Esophagus squamous epithelium (tissue), 4 donors: ENCODE results near the gene MRPS27.

Experiments
- POLR2A ChIP-seq, 4 donors: fragments of 450-650 bp; IDR thresholded peaks; one replicate each; pipeline ENCODE4 v1.6.1; 2017; ENCODE audit warnings: antibody characterized with exemption in 4 of 4, mild to moderate bottlenecking in 4 of 4, moderate library complexity in 3 of 4
- TF ChIP-seq, protein P1 (sequence below), 6 experiments: fragments of 450-650 bp in 4 of 6; fragments of 200-600 bp in 2 of 6; sonication (generic) in 2 of 6; IDR thresholded peaks; one replicate each; pipeline ENCODE4 v1.5.1; 2016 to 2019; ENCODE audit warnings: antibody characterized with exemption in 6 of 6, mild to moderate bottlenecking in 4 of 6, moderate library complexity in 4 of 6

DNA sequence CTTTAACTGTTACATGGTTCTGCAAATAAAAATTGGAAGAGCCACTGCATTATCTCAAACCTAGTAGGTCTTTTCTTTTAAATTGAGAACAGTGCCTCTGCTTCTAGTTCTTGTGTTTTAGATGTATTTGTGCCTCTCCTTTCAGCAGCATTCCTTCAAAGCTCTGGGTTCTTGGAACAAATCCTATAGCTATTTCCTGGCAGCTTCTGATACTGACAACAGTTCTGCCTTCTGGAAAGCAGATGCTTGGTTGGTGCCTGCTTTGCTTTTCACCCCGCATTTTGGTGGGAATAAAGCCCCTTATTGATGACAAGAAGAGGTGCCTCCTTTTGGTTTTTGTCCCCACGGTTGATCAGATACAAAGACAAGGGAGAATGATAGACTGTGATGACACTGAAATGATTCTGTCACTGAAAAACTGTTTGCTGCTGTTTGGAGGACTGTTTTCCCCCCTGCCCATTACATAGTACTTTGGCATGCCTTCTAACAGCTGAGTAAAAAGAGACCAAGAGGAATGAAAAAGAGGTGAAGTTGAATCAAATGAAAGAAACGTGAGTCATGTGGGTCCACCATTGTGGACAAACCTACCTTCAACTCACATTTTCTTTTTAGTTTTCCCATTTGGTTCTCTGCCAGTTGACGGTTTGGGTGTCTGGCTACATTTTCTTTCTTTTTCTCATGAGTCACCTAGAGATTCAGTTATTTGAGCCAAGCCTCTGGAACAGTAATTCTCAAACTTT is 5.7 kb upstream of the MRPS27 start:
- TF ChIP-seq, protein P1, sequence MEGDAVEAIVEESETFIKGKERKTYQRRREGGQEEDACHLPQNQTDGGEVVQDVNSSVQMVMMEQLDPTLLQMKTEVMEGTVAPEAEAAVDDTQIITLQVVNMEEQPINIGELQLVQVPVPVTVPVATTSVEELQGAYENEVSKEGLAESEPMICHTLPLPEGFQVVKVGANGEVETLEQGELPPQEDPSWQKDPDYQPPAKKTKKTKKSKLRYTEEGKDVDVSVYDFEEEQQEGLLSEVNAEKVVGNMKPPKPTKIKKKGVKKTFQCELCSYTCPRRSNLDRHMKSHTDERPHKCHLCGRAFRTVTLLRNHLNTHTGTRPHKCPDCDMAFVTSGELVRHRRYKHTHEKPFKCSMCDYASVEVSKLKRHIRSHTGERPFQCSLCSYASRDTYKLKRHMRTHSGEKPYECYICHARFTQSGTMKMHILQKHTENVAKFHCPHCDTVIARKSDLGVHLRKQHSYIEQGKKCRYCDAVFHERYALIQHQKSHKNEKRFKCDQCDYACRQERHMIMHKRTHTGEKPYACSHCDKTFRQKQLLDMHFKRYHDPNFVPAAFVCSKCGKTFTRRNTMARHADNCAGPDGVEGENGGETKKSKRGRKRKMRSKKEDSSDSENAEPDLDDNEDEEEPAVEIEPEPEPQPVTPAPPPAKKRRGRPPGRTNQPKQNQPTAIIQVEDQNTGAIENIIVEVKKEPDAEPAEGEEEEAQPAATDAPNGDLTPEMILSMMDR (IDR thresholded peaks at IDR 0.05): no peak
- no peak for TF ChIP-seq POLR2A (IDR thresholded peaks at IDR 0.05)
